D721Med (cell line): ENCODE data around the gene VASN.

Experiments used
- DNase-seq: peaks from one replicate; pipeline ENCODE4 v3.0.0; 2011; ENCODE audit warnings: low spot score; ENCODE audit not compliant: insufficient read length
- FAIRE-seq: peaks from 2 replicates; lab custom pipeline; 2011; peaks lifted over from hg19 to GRCh38; lab: Jason Lieb, UNC
- CTCF ChIP-seq: IDR thresholded peaks from 2 replicates; pipeline ENCODE4 v1.5.1; 2012; ENCODE audit warnings: mild to moderate bottlenecking, control low read depth; ENCODE audit not compliant: insufficient read depth; ENCODE audit errors: missing control alignments

VASN gene

GRCh38 chr16:4345836-4346781, 25.5 kb upstream of the VASN start:
- TF ChIP-seq CTCF = no peak
- DNase-seq = no peak
- no peak for FAIRE-seq

DNA sequence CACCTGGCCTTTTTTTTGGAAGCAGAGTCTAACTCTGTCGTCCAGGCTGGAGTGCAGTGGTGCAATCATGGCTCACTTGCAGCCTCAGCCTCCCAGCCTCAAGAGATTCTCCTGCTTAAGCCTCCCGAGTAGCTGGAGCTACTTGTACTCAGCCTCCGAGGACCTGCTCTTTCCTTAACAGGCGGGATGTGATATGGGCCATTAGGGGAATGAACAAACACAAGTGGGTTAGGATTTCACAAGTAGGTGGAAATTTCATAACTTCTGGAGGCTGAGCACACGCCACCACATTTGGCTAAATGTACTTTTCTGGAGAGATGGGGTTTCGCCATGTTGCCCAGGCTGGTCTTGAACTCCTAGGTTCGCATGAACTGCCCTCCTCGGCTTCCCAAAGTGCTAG, 24.6 kb upstream of the VASN start:
- no peak for TF ChIP-seq CTCF
- FAIRE-seq (no peak), DNase-seq (no peak)

DNA sequence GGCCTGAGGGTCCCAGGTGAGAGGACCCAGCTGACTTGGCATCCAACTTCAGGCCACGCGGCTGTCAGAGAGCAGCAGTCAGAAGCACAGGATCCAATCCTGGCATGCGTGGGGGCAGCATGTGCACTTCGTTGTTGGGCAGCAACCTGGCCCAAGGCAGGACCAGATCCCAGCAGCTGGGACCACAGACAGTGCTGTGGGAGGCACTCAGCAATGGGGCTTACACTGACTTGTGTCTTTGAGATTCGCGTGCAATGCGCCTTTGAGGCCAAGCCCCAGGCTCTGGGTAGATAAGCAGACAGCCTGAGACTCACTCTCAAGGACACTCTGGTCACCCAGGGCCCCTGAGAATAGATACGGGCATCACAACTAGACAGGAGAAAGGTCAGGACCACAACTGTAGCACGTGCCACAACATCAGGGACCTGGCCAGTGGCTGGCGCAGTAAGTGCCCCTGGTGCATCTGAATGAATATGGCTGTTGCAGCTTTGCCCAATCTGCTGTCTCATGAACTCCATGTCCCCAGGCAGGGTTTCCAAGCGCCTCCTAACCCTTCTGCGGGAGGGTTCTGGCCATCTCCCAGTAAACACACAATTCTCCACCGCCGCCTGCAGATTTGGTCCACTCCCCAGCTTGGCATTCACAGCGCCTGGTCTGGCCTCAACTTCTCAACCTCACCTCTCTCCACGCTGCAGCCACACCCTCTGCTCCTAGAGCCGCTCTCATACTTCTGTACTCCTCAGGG, 23.7 kb upstream of the VASN start:
- FAIRE-seq = no peak
- no peak for TF ChIP-seq CTCF
- no peak for DNase-seq

DNA sequence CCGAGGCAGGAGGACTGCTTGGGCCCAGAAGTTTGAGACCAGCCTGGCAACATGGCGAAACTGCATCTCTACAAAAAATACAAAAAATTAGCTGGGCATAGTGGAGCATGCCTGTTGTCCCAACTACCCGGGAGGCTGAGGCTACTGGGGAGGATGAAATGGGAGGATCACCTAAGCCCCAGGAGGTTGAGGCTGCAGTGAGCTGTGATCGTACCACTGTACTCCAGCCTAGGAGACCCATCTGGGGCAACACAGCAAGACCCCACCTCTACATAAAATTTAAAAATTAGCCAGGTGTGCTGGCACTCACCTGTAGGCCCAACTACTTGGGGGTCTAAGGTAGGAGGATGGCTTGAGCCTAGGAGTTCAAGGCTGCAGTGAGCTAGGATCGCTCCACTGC, 22.3 kb upstream of the VASN start:
- TF ChIP-seq CTCF = no peak
- no peak for DNase-seq
- no peak for FAIRE-seq

DNA sequence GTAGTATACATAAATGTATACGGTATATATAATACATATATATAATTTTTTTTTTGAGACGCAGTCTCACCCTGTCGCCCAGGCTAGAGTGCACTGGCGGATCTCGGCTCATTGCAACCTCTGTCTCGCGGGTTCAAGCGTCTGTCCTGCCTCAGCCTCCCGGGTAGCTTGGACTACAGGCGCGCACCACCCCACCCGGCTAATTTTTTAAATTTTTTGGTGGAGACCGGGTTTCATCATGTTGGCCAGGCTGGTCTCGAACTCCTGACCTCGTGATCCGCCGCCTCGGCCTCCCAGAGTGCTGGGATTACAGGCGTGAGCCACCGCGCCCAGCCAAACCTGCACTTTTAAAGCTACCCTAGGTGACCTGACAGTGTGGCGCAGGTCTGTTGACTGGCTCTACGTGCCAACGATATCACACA, 21.3 kb upstream of the VASN start:
- FAIRE-seq (no peak), DNase-seq (no peak)
- TF ChIP-seq CTCF = no peak

- peak; percentile 91 for DNase-seq
- FAIRE-seq = no peak
- TF ChIP-seq CTCF = no peak
Measured at GRCh38 chr16:4350787-4351659, 20.6 kb upstream of the VASN start, which contains the start of gene PAM16. TSS of gene PAM16 (minus strand) at chr16:4351321. CDS start at chr16:4351234, 87 bp downstream.
